Measurements from ENCODE around the gene C10orf90. TPM values are rescaled to one million over a fixed set of nuclear protein-coding genes. Genes with fewer than 3 reads are reported as not detected.

C10orf90 gene
- total RNA-seq, 2 donors from 2014 or later = 0.43 TPM; not detected in 1

- no peak overlapping the region for H3K4me3 ChIP-seq
- no peak overlapping the region for H3K27ac ChIP-seq
- no peaks in the 10 kb centered on the region for H3K4me1 ChIP-seq
- no peaks in the 10 kb centered on the region for H3K9me3 ChIP-seq
- no peak for DNase-seq (ENCODE audit: low spot score)
- no peak for TF ChIP-seq CTCF (IDR thresholded peaks at IDR 0.05)
- H3K27me3 ChIP-seq = no peaks in the 10 kb centered on the region
- H3K36me3 ChIP-seq = no peaks in the 10 kb centered on the region
Measured at GRCh38 chr10:126438407-126438783, 232.1 kb downstream of the C10orf90 start.

GRCh38 chr10:126437635-126438406 is 232.7 kb downstream of the C10orf90 start:
- H3K9me3 ChIP-seq = no peaks in the 10 kb centered on the region
- no peaks in the 10 kb centered on the region for H3K36me3 ChIP-seq
- no peaks in the 10 kb centered on the region for H3K4me1 ChIP-seq
- DNase-seq (ENCODE audit: low spot score) = no peak
- no peak overlapping the region for H3K4me3 ChIP-seq
- TF ChIP-seq CTCF (IDR thresholded peaks at IDR 0.05) = no peak
- H3K27me3 ChIP-seq = no peaks in the 10 kb centered on the region
- H3K27ac ChIP-seq = no peak overlapping the region

- Histone ChIP-seq H3K36me3 (no peaks in the 10 kb centered on the region), H3K9me3 (no peaks in the 10 kb centered on the region), H3K4me1 (no peaks in the 10 kb centered on the region), H3K27ac (no peak overlapping the region), H3K27me3 (no peaks in the 10 kb centered on the region), H3K4me3 (no peak overlapping the region)
- TF ChIP-seq CTCF (IDR thresholded peaks at IDR 0.05) = no peak
- DNase-seq (ENCODE audit: low spot score) = no peak
Measured at GRCh38 chr10:126434235-126434634, 236.3 kb downstream of the C10orf90 start.

GRCh38 chr10:126433351-126433750 is 237.1 kb downstream of the C10orf90 start:
- H3K36me3 ChIP-seq = no peaks in the 10 kb centered on the region
- no peaks in the 10 kb centered on the region for H3K27me3 ChIP-seq
- H3K4me3 ChIP-seq = no peak overlapping the region
- no peaks in the 10 kb centered on the region for H3K9me3 ChIP-seq
- no peak for DNase-seq (ENCODE audit: low spot score)
- H3K4me1 ChIP-seq = no peaks in the 10 kb centered on the region
- no peak overlapping the region for H3K27ac ChIP-seq
- TF ChIP-seq CTCF (IDR thresholded peaks at IDR 0.05) = no peak

GRCh38 chr10:126432507-126432906 is 238.0 kb downstream of the C10orf90 start:
- no peak for DNase-seq (ENCODE audit: low spot score)
- no peaks in the 10 kb centered on the region for H3K36me3 ChIP-seq
- no peaks in the 10 kb centered on the region for H3K27me3 ChIP-seq
- no peaks in the 10 kb centered on the region for H3K9me3 ChIP-seq
- no peaks in the 10 kb centered on the region for H3K4me1 ChIP-seq
- H3K27ac ChIP-seq = no peak overlapping the region
- TF ChIP-seq CTCF (IDR thresholded peaks at IDR 0.05) = no peak
- H3K4me3 ChIP-seq = no peak overlapping the region

- no peaks in the 10 kb centered on the region for H3K27me3 ChIP-seq
- TF ChIP-seq CTCF (IDR thresholded peaks at IDR 0.05) = no peak
- H3K4me1 ChIP-seq = no peaks in the 10 kb centered on the region
- H3K27ac ChIP-seq = no peak overlapping the region
- DNase-seq (ENCODE audit: low spot score) = no peak
- H3K4me3 ChIP-seq = no peak overlapping the region
- H3K9me3 ChIP-seq = no peaks in the 10 kb centered on the region
- no peaks in the 10 kb centered on the region for H3K36me3 ChIP-seq
Measured at GRCh38 chr10:126431816-126432215, 238.7 kb downstream of the C10orf90 start.

Data from right atrium auricular region (tissue), 2 donors.